Erythroblast (primary cell): ENCODE measurements around the gene XPOT.

Experiments used
- GATA1 ChIP-seq: IDR thresholded peaks from 2 replicates; pipeline ENCODE4 v1.6.1; 2011; ENCODE audit warnings: low read depth, mild to moderate bottlenecking, control low read depth, low read length, moderate library complexity
- POLR2A ChIP-seq: IDR thresholded peaks from 2 replicates; pipeline ENCODE4 v1.6.1; 2011; ENCODE audit warnings: mild to moderate bottlenecking, low read length

DNA sequence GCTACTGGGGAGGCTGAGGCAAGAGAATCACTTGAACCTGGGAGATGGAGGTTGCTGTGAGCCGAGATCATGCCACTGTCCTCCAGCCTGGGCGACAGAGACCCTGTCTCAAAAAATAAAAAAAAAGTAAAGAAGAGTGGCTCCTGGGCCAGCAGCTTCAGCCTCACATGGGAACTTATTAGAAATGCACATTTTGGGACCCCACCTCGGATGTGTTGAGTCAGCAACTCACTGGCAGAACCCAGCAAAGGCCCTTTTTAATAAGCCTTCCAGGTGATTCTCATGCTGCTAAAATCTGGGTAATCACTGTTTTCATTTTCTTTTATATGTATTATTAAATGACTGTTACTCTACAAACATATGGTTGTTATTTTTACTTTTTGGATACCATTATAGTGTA is 89.3 kb downstream of the XPOT start:
- TF ChIP-seq POLR2A: no peak
- no peak for TF ChIP-seq GATA1
